Measurements from ENCODE around the gene IRS2.

DNA sequence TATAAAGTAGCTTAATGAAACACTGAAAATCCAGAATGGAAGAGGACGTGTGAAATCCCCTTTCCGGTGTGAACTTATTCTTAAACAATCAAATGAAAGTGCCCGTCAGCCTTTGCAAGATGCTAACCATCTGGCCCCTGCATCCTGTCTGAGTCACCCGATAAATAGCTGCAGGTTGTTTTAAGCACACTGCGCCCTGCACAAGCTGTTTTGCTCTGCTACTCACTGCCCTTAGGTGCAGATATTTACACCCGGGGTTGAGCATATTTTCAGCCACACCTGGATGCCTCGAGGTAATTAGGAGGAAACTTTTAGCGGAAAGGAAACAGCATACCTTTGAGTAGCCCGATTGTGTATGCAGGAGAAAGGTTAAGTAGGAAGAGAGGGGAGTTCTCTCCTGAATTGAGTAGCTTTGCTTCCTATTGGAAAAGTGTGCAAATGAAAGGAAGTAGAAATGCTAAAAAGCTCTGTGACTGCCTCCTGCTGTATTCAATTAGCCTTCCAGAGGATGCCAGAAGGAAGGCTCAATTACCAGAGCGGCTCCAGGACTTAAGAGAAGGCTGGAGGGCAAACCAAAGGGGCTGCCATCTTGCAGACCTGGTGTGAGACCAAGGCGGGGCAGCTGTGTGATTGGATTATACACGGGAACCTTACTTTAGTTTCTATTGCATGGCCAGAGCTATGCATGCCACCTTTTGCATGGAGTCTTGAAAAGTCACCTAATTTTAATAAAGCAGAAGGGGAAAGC lies 42.5 kb downstream of the IRS2 start:
- TF ChIP-seq CTCF (conservative IDR thresholded peaks at IDR 0.05; ENCODE audit: low read length), result no peak
- no peak for TF ChIP-seq EZH2phosphoT487 (IDR thresholded peaks at IDR 0.05; ENCODE audit: borderline replicate concordance)
